Transverse colon (tissue), 4 donors: ENCODE measurements around the gene BMPR2.

Experiments used
- CTCF ChIP-seq, 5 experiments: fragments of 200-600 bp in 3 of 5; fragments of 450-650 bp in 2 of 5; sonication (generic) in 3 of 5; IDR thresholded peaks; 1 replicate in 2 of 5; 2 replicates in 3 of 5; pipeline ENCODE4 v1.5.1; 2016 to 2017; ENCODE audit warnings: antibody characterized with exemption in 5 of 5, inconsistent platforms in 3 of 5, mild to moderate bottlenecking in 2 of 5, moderate library complexity in 1 of 5
- EP300 ChIP-seq: sonication (generic); formaldehyde crosslinking; IDR thresholded peaks from one replicate; pipeline ENCODE4 v1.6.1; 2017; ENCODE audit warnings: antibody characterized with exemption, low read depth
- POLR2A ChIP-seq: fragments of 450-650 bp; IDR thresholded peaks from one replicate; pipeline ENCODE4 v1.6.1; 2016; ENCODE audit warnings: antibody characterized with exemption, mild to moderate bottlenecking, moderate library complexity
- POLR2AphosphoS5 ChIP-seq, 3 donors: sonication (generic); formaldehyde crosslinking; IDR thresholded peaks; one replicate each; pipeline ENCODE4 v1.6.1; 2016; ENCODE audit warnings: antibody characterized with exemption in 3 of 3

GRCh38 chr2:202377207-202377761 lies 1.2 kb downstream of the BMPR2 start:
- TF ChIP-seq CTCF (IDR thresholded peaks at IDR 0.05) = no peak
- no peak for TF ChIP-seq POLR2A
- TF ChIP-seq POLR2AphosphoS5 (IDR thresholded peaks at IDR 0.05) = peak in 1 of 3 donors; percentile 46
- TF ChIP-seq EP300 = no peak
